KMS-11 (cell line): Measurements from ENCODE around the gene CDK13.

ENCODE experiments used
- H2AFZ ChIP-seq: fragments of 200-600 bp; sonication (generic); 2 replicates; pipeline ENCODE4 v1.6.1; 2016; ENCODE audit warnings: antibody characterized with exemption, mixed run types, low read depth
- H3K27ac ChIP-seq: fragments of 200-600 bp; sonication (generic); 2 replicates; pipeline ENCODE4 v1.6.1; 2016; ENCODE audit warnings: mild to moderate bottlenecking, mixed run types
- H3K27me3 ChIP-seq: fragments of 200-600 bp; sonication (generic); 2 replicates; pipeline ENCODE4 v1.6.1; 2017; ENCODE audit warnings: mild to moderate bottlenecking, low read depth, mixed run types, moderate library complexity; ENCODE audit not compliant: insufficient read depth
- H3K36me3 ChIP-seq: fragments of 200-600 bp; sonication (generic); 2 replicates; pipeline ENCODE4 v1.6.1; 2017; ENCODE audit warnings: mild to moderate bottlenecking, mixed run types; ENCODE audit not compliant: insufficient read depth
- H3K4me1 ChIP-seq: fragments of 200-600 bp; sonication (generic); 2 replicates; pipeline ENCODE4 v1.6.1; 2016; ENCODE audit warnings: mild to moderate bottlenecking, low read depth, mixed run types; ENCODE audit not compliant: poor library complexity, severe bottlenecking
- H3K4me2 ChIP-seq: fragments of 200-600 bp; sonication (generic); 2 replicates; pipeline ENCODE4 v1.7.0; 2016; ENCODE audit warnings: mild to moderate bottlenecking, mixed run types
- H3K4me3 ChIP-seq: fragments of 200-600 bp; sonication (generic); IDR thresholded peaks from 2 replicates; pipeline ENCODE4 v1.6.1; 2017; ENCODE audit warnings: low read depth, low read length, mixed read lengths; ENCODE audit not compliant: insufficient read depth
- H3K79me2 ChIP-seq: fragments of 200-600 bp; sonication (generic); 2 replicates; pipeline ENCODE4 v1.6.1; 2016; ENCODE audit warnings: low read depth, mixed run types; ENCODE audit not compliant: insufficient read depth
- H3K9ac ChIP-seq: fragments of 200-600 bp; sonication (generic); 2 replicates; pipeline ENCODE4 v1.6.1; 2016; ENCODE audit warnings: mild to moderate bottlenecking, mixed run types
- H4K20me1 ChIP-seq: fragments of 200-600 bp; sonication (generic); 2 replicates; pipeline ENCODE4 v1.6.1; 2016; ENCODE audit warnings: mild to moderate bottlenecking, mixed run types; ENCODE audit not compliant: insufficient read depth
- CTCF ChIP-seq: fragments of 200-600 bp; sonication (generic); conservative IDR thresholded peaks from 2 replicates; pipeline ENCODE4 v1.6.1; 2017; ENCODE audit warnings: low read depth, mild to moderate bottlenecking, antibody characterized with exemption, low read length, moderate library complexity, mixed read lengths

Gene CDK13

GRCh38 chr7:39949971-39950472 is at the start of gene CDK13:
Gene CDK13 (plus strand): TSS chr7:39950256. CDS start chr7:39950642, 386 bp downstream.
- Histone ChIP-seq H3K36me3 (no peaks in the 10 kb centered on the region), H3K27me3 (no peaks in the 10 kb centered on the region), H2AFZ (peak within 1 kb of the TSS; percentile 71), H4K20me1 (peaks cover 20% of the 10 kb centered on the region), H3K4me3 (no peak within 1 kb of the TSS), H3K79me2 (peaks cover 42% of the 10 kb centered on the region), H3K4me2 (peak within 1 kb of the TSS; percentile 89), H3K4me1 (peaks cover 33% of the 10 kb centered on the region), H3K9ac (peak within 1 kb of the TSS; percentile 91), H3K27ac (peak within 1 kb of the TSS; percentile 98)
- TF ChIP-seq CTCF: no peak

GRCh38 chr7:39904077-39904486 is 46.0 kb upstream of the CDK13 start:
- Histone ChIP-seq H3K4me2 (no peak overlapping the region), H2AFZ (no peak overlapping the region), H3K27ac (no peak overlapping the region), H4K20me1 (no peaks in the 10 kb centered on the region), H3K4me1 (no peaks in the 10 kb centered on the region), H3K4me3 (no peak overlapping the region), H3K9ac (no peak overlapping the region), H3K79me2 (no peaks in the 10 kb centered on the region), H3K27me3 (no peaks in the 10 kb centered on the region), H3K36me3 (no peaks in the 10 kb centered on the region)
- TF ChIP-seq CTCF: no peak

GRCh38 chr7:39908141-39908540 is 41.9 kb upstream of the CDK13 start:
- Histone ChIP-seq H3K27me3 (no peaks in the 10 kb centered on the region), H3K27ac (no peak overlapping the region), H3K9ac (no peak overlapping the region), H3K79me2 (no peaks in the 10 kb centered on the region), H3K4me3 (no peak overlapping the region), H2AFZ (no peak overlapping the region), H3K4me2 (no peak overlapping the region), H3K36me3 (no peaks in the 10 kb centered on the region), H4K20me1 (no peaks in the 10 kb centered on the region), H3K4me1 (no peaks in the 10 kb centered on the region)
- no peak for TF ChIP-seq CTCF

- no peaks in the 10 kb centered on the region for H4K20me1 ChIP-seq
- no peak overlapping the region for H3K4me2 ChIP-seq
- no peak for TF ChIP-seq CTCF
- H3K27me3 ChIP-seq: no peaks in the 10 kb centered on the region
- H3K4me1 ChIP-seq: no peaks in the 10 kb centered on the region
- no peak overlapping the region for H3K27ac ChIP-seq
- no peaks in the 10 kb centered on the region for H3K79me2 ChIP-seq
- H3K36me3 ChIP-seq: no peaks in the 10 kb centered on the region
- no peak overlapping the region for H2AFZ ChIP-seq
- no peak overlapping the region for H3K4me3 ChIP-seq
- H3K9ac ChIP-seq: no peak overlapping the region
These were observed 41.1 kb upstream of the CDK13 start for GRCh38 chr7:39908973-39909372.

- Histone ChIP-seq H3K36me3 (no peaks in the 10 kb centered on the region), H4K20me1 (no peaks in the 10 kb centered on the region), H3K4me2 (no peak overlapping the region), H3K4me1 (peaks cover 2% of the 10 kb centered on the region), H3K4me3 (no peak overlapping the region), H3K79me2 (no peaks in the 10 kb centered on the region), H3K9ac (no peak overlapping the region), H3K27ac (no peak overlapping the region), H2AFZ (no peak overlapping the region), H3K27me3 (no peaks in the 10 kb centered on the region)
- TF ChIP-seq CTCF: no peak
These were observed 40.5 kb upstream of the CDK13 start for GRCh38 chr7:39909526-39909925.
